Fibroblast of skin of left biceps (primary cell): ENCODE data around the gene CLCN2.

Experiments used
- DNase-seq, 2 experiments: peaks; one replicate each; pipeline ENCODE4 v3.0.0-alpha.2; 2013; ENCODE audit warnings: low read depth in 2 of 2

Gene CLCN2

GRCh38 chr3:184360070-184360928, 1.1 kb downstream of the CLCN2 start:
- DNase-seq: no peak

- no peak for DNase-seq
Measured at GRCh38 chr3:184359610-184360009, 1.8 kb downstream of the CLCN2 start.

- no peak for DNase-seq
Measured at GRCh38 chr3:184358921-184359350, 2.5 kb downstream of the CLCN2 start.

GRCh38 chr3:184358124-184358767, 3.2 kb downstream of the CLCN2 start:
- no peak for DNase-seq

GRCh38 chr3:184357248-184358123, 3.9 kb downstream of the CLCN2 start:
- no peak for DNase-seq

- DNase-seq: no peak
Measured at GRCh38 chr3:184355261-184356040, 6.0 kb downstream of the CLCN2 start.

- no peak for DNase-seq
Measured at GRCh38 chr3:184354754-184355153, 6.7 kb downstream of the CLCN2 start.

- no peak for DNase-seq
Measured at GRCh38 chr3:184354121-184354728, 7.2 kb downstream of the CLCN2 start.

GRCh38 chr3:184353546-184353941, 7.9 kb downstream of the CLCN2 start:
- no peak for DNase-seq

- DNase-seq: no peak
Measured at GRCh38 chr3:184352897-184353545, 8.4 kb downstream of the CLCN2 start.

- DNase-seq: no peak
Measured at GRCh38 chr3:184352149-184352785, 9.1 kb downstream of the CLCN2 start.

- DNase-seq: no peak
Measured at GRCh38 chr3:184351511-184352148, 9.8 kb downstream of the CLCN2 start.

- no peak for DNase-seq
Measured at GRCh38 chr3:184350618-184351017, 10.8 kb downstream of the CLCN2 start.

GRCh38 chr3:184349563-184350470, 11.6 kb downstream of the CLCN2 start:
- no peak for DNase-seq

GRCh38 chr3:184348057-184348382, 13.4 kb downstream of the CLCN2 start:
- DNase-seq: no peak

- no peak for DNase-seq
Measured at GRCh38 chr3:184347321-184348056, 13.9 kb downstream of the CLCN2 start.

GRCh38 chr3:184346480-184347190, 14.8 kb downstream of the CLCN2 start:
- no peak for DNase-seq
